OCI-LY7 (cell line): ENCODE data around the gene NRF1.

Source experiments
- EZH2phosphoT487 ChIP-seq: fragments of 200-600 bp; sonication (generic); IDR thresholded peaks from 2 replicates; pipeline ENCODE4 v1.6.1; 2018; ENCODE audit warnings: low read depth, borderline replicate concordance, mild to moderate bottlenecking, mixed run types, antibody characterized with exemption, low read length, moderate library complexity, mixed read lengths
- TF ChIP-seq, protein P1 (sequence below): fragments of 200-600 bp; sonication (generic); conservative IDR thresholded peaks from 2 replicates; pipeline ENCODE4 v1.5.1; 2014; ENCODE audit warnings: mild to moderate bottlenecking, antibody characterized with exemption, low read length, moderate library complexity, mixed read lengths

DNA sequence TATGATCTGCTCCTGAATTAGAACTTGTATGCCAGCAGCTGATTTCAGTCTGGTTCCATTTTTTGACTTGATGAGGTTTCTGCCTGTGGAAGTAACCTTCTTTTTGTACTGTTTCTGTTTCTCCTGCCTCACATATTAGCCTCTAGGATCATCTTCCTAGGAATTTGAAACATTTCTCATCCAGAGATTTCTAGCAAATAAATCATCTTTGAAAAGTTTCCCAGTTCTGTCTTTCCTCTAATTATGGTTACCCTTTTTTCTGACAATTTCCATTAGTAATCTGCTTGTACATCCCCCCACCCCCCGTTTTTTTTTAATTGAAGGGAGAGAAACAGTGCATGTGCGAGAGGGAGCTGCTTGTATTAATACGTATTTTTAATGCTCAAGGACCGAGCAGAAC is 92.2 kb downstream of the NRF1 start:
- TF ChIP-seq, protein P1, sequence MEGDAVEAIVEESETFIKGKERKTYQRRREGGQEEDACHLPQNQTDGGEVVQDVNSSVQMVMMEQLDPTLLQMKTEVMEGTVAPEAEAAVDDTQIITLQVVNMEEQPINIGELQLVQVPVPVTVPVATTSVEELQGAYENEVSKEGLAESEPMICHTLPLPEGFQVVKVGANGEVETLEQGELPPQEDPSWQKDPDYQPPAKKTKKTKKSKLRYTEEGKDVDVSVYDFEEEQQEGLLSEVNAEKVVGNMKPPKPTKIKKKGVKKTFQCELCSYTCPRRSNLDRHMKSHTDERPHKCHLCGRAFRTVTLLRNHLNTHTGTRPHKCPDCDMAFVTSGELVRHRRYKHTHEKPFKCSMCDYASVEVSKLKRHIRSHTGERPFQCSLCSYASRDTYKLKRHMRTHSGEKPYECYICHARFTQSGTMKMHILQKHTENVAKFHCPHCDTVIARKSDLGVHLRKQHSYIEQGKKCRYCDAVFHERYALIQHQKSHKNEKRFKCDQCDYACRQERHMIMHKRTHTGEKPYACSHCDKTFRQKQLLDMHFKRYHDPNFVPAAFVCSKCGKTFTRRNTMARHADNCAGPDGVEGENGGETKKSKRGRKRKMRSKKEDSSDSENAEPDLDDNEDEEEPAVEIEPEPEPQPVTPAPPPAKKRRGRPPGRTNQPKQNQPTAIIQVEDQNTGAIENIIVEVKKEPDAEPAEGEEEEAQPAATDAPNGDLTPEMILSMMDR = no peak
- TF ChIP-seq EZH2phosphoT487 = no peak
